Parathyroid adenoma (tissue), 2 donors: ENCODE results near the gene TMEM37.
A peak's percentile ranks its signal among the peaks of the same experiment; 100 is the strongest.

Source experiments
- H2AFZ ChIP-seq: fragments of 300-600 bp; sonication (generic); one replicate; pipeline ENCODE4 v1.7.0; 2017; ENCODE audit warnings: antibody characterized with exemption, mild to moderate bottlenecking
- H3K27ac ChIP-seq: fragments of 300-600 bp; sonication (generic); one replicate; pipeline ENCODE4 v1.7.0; 2017
- H3K27me3 ChIP-seq: fragments of 300-600 bp; sonication (generic); one replicate; pipeline ENCODE4 v1.7.0; 2017; ENCODE audit warnings: low read length; ENCODE audit not compliant: control insufficient read depth, insufficient read depth
- H3K36me3 ChIP-seq: fragments of 300-600 bp; sonication (generic); one replicate; pipeline ENCODE4 v1.7.0; 2017; ENCODE audit warnings: low read length; ENCODE audit not compliant: control insufficient read depth, insufficient read depth
- H3K4me1 ChIP-seq: fragments of 300-600 bp; sonication (generic); one replicate; pipeline ENCODE4 v1.7.0; 2017; ENCODE audit warnings: control low read depth
- H3K4me2 ChIP-seq: fragments of 300-600 bp; sonication (generic); one replicate; pipeline ENCODE4 v1.7.0; 2017; ENCODE audit warnings: low read length
- H3K4me3 ChIP-seq: fragments of 300-600 bp; sonication (generic); one replicate; pipeline ENCODE4 v1.7.0; 2017; ENCODE audit warnings: low read depth, low read length
- H3K79me2 ChIP-seq: fragments of 300-600 bp; sonication (generic); one replicate; pipeline ENCODE4 v1.7.0; 2017; ENCODE audit warnings: control low read depth
- H3K9ac ChIP-seq: fragments of 300-600 bp; sonication (generic); one replicate; pipeline ENCODE4 v1.7.0; 2017; ENCODE audit warnings: mild to moderate bottlenecking
- H3K9me3 ChIP-seq: fragments of 300-600 bp; sonication (generic); one replicate; pipeline ENCODE4 v1.7.0; 2017; ENCODE audit warnings: low read length; ENCODE audit not compliant: control insufficient read depth
- TF ChIP-seq, protein P1 (sequence below): fragments of 300-600 bp; sonication (generic); IDR thresholded peaks from one replicate; pipeline ENCODE4 v1.7.0; 2017; ENCODE audit warnings: antibody characterized with exemption, mild to moderate bottlenecking
- donor health status: primary hyperparathyroidism.

Gene TMEM37

DNA sequence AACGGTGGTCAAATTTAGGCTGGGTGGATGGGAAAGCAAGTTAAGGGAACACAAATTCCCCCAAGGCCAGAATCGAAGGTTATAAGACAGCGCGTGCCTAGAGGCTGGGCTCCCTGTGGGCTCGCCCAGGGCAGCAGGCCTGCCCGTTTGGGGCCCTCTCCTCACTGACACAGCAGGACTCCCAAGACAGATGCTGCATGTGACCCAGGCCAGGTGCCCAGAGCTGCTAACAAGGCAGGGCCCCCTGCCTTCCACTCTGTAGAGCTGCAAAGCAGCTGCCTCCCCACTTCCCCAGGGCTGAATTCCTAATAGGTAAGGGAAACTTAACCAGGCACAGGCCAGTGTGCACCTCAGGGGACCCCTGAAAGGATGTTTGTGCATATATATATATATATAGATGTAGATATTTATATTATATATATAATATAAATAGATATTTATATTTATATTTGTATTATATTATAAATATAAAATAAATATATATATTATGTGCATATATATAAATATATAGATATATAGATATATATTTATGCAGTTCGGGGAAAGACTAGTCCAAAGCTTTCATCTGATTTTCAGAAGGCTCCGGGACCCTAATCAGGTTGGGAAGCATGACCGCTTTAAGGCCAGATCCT lies 43.7 kb downstream of the TMEM37 start:
- H3K79me2 ChIP-seq: peaks cover 3% of the 10 kb centered on the region
- peaks cover 5% of the 10 kb centered on the region for H3K4me1 ChIP-seq
- no peak overlapping the region for H3K4me2 ChIP-seq
- H3K27me3 ChIP-seq: no peaks in the 10 kb centered on the region
- H3K9me3 ChIP-seq: no peaks in the 10 kb centered on the region
- H3K36me3 ChIP-seq: no peaks in the 10 kb centered on the region
- H2AFZ ChIP-seq: no peak overlapping the region
- H3K9ac ChIP-seq: no peak overlapping the region
- no peak overlapping the region for H3K27ac ChIP-seq
- TF ChIP-seq, protein P1, sequence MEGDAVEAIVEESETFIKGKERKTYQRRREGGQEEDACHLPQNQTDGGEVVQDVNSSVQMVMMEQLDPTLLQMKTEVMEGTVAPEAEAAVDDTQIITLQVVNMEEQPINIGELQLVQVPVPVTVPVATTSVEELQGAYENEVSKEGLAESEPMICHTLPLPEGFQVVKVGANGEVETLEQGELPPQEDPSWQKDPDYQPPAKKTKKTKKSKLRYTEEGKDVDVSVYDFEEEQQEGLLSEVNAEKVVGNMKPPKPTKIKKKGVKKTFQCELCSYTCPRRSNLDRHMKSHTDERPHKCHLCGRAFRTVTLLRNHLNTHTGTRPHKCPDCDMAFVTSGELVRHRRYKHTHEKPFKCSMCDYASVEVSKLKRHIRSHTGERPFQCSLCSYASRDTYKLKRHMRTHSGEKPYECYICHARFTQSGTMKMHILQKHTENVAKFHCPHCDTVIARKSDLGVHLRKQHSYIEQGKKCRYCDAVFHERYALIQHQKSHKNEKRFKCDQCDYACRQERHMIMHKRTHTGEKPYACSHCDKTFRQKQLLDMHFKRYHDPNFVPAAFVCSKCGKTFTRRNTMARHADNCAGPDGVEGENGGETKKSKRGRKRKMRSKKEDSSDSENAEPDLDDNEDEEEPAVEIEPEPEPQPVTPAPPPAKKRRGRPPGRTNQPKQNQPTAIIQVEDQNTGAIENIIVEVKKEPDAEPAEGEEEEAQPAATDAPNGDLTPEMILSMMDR: no peak
- H3K4me3 ChIP-seq: no peak overlapping the region

DNA sequence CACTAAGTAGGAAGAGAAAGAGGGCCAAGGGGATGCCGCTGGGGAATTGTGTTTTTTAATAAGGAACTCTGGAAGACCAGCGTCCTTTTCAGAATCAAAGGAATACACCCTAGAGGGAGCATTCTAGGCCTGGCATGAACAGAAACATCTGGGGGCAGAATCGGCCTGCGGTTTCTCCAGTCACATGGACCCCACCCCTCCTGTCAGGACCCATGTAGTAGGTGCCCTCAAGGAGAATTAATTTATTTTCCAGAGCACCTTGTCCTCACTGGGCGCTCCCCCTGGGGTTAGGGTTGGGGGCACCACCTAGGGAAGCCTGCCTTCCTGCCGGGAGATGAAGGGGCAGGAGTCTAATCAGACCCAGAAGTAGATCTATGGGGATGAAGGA lies 44.2 kb downstream of the TMEM37 start:
- H3K36me3 ChIP-seq: no peaks in the 10 kb centered on the region
- no peak overlapping the region for H2AFZ ChIP-seq
- peaks cover 3% of the 10 kb centered on the region for H3K79me2 ChIP-seq
- peaks cover 5% of the 10 kb centered on the region for H3K4me1 ChIP-seq
- no peaks in the 10 kb centered on the region for H3K27me3 ChIP-seq
- H3K4me3 ChIP-seq: no peak overlapping the region
- H3K4me2 ChIP-seq: no peak overlapping the region
- TF ChIP-seq, protein P1: no peak
- no peak overlapping the region for H3K9ac ChIP-seq
- H3K9me3 ChIP-seq: no peaks in the 10 kb centered on the region
- no peak overlapping the region for H3K27ac ChIP-seq

DNA sequence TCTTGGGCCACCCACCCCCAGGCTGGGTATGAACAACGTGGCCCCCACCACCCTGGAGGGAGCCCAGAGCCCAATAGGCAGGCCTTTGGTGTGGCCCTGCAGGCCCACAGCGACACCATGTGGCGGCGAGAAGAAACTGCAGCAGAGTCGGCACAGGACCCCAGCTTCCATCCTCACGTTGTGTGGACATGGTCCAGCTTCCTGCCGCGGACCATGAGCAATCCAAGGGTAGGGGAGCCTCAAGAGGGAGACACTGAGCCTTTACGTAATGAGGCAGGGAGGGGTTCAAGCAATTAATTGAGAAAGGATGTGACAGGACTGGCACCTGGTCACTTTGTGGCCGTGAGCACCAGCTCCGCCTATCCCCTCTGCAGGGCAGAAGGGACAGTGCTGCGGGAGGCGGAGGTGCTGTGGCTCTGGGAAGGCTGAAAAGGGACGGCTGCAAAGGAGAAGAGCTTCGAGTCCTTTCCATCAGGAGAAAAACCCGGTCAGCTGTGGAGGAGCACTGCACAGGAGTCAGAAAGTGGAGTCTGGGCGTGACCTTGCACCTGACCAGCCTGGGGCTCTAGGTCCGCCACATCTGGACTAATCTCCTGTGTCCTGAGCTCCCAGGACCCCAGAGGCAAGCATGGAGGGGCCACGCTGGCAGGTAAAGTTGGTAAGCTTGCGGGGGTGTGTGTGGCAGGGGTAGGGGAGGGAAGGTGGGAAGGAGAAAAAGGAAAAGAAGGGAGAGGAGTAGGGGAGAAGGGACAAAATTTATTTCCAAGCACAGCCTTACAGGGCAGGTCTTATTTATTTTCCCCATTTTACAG lies 44.9 kb downstream of the TMEM37 start:
- H3K4me1 ChIP-seq: peaks cover 5% of the 10 kb centered on the region
- H2AFZ ChIP-seq: peak overlapping the region; percentile 83
- H3K9me3 ChIP-seq: no peaks in the 10 kb centered on the region
- H3K4me3 ChIP-seq: no peak overlapping the region
- no peak overlapping the region for H3K27ac ChIP-seq
- H3K79me2 ChIP-seq: peaks cover 3% of the 10 kb centered on the region
- no peaks in the 10 kb centered on the region for H3K27me3 ChIP-seq
- no peaks in the 10 kb centered on the region for H3K36me3 ChIP-seq
- H3K9ac ChIP-seq: no peak overlapping the region
- TF ChIP-seq, protein P1: peak; percentile 99
- peak overlapping the region; percentile 52 for H3K4me2 ChIP-seq

DNA sequence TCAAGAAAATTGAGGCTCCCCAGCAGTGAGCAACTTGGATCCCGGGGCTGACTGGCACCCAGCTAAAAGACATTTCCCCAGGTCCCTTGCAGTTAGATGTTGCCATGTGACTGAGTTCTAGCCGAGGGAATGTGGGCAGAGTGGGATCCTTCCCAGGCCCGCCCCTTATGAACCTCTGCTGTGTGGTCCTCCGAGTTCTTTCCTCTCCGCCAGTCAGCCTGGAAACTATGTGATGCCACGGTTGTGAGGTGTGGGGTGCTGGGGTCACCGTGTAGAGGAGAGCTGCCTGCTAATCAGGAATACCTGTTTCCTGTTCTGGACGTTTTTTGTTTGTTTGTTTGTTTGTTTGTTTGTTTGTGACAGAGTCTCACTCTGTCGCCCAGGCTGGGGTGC lies 45.5 kb downstream of the TMEM37 start:
- Histone ChIP-seq H3K79me2 (peaks cover 3% of the 10 kb centered on the region), H3K27ac (no peak overlapping the region), H3K9me3 (no peaks in the 10 kb centered on the region), H2AFZ (no peak overlapping the region), H3K4me3 (no peak overlapping the region), H3K36me3 (no peaks in the 10 kb centered on the region), H3K4me1 (peaks cover 5% of the 10 kb centered on the region), H3K9ac (no peak overlapping the region), H3K4me2 (no peak overlapping the region), H3K27me3 (no peaks in the 10 kb centered on the region)
- TF ChIP-seq, protein P1: no peak
